H9 (cell line): ENCODE measurements around the gene RPS17. TPM values are rescaled to one million over a fixed set of nuclear protein-coding genes. Genes with fewer than 3 reads are reported as not detected.
A peak's percentile ranks its signal among the peaks of the same experiment; 100 is the strongest.

ENCODE experiments used
- DNase-seq: peaks from one replicate; pipeline ENCODE4 v3.0.0-alpha.2; 2017
- H2AFZ ChIP-seq: one replicate; pipeline ENCODE4 v1.6.1; 2013; ENCODE audit warnings: mild to moderate bottlenecking, low read length, control low read depth, moderate library complexity
- H2AK5ac ChIP-seq: 2 replicates; pipeline ENCODE4 v1.6.1; 2013; ENCODE audit warnings: low read length, control low read depth, mixed read lengths; ENCODE audit not compliant: insufficient read length
- H2BK120ac ChIP-seq: one replicate; pipeline ENCODE4 v1.6.1; 2013; ENCODE audit warnings: low read depth, mild to moderate bottlenecking, low read length, control low read depth, inconsistent platforms; ENCODE audit not compliant: poor library complexity, severe bottlenecking
- H2BK12ac ChIP-seq: 2 replicates; pipeline ENCODE4 v1.6.1; 2013; ENCODE audit warnings: low read length, control low read depth, mixed read lengths, low read depth; ENCODE audit not compliant: insufficient read length
- H2BK15ac ChIP-seq: 2 replicates; pipeline ENCODE4 v1.6.1; 2013; ENCODE audit warnings: low read depth, low read length, control low read depth
- H2BK20ac ChIP-seq: one replicate; pipeline ENCODE4 v1.6.1; 2013; ENCODE audit warnings: low read depth, mild to moderate bottlenecking, low read length, control low read depth, inconsistent platforms; ENCODE audit not compliant: poor library complexity, severe bottlenecking
- H2BK5ac ChIP-seq: 2 replicates; pipeline ENCODE4 v1.6.1; 2013; ENCODE audit warnings: low read length, control low read depth, mixed read lengths; ENCODE audit not compliant: insufficient read length
- H3K14ac ChIP-seq: 2 replicates; pipeline ENCODE4 v1.6.1; 2013; ENCODE audit warnings: low read length, control low read depth; ENCODE audit not compliant: insufficient read depth
- H3K18ac ChIP-seq: 2 replicates; pipeline ENCODE4 v1.6.1; 2013; ENCODE audit warnings: low read depth, mild to moderate bottlenecking, mixed read lengths, low read length, control low read depth; ENCODE audit not compliant: insufficient read length
- H3K23ac ChIP-seq: 2 replicates; pipeline ENCODE4 v1.6.1; 2013; ENCODE audit warnings: low read length, control low read depth, mixed read lengths, low read depth; ENCODE audit not compliant: insufficient read length
- H3K23me2 ChIP-seq: 2 replicates; pipeline ENCODE4 v1.6.1; 2013; ENCODE audit warnings: low read depth, mild to moderate bottlenecking, mixed read lengths, low read length, control low read depth; ENCODE audit not compliant: insufficient read length, poor library complexity, severe bottlenecking
- H3K27ac ChIP-seq: 2 replicates; pipeline ENCODE4 v1.5.1; 2013; ENCODE audit warnings: low read length, control low read depth, mixed read lengths, low read depth; ENCODE audit not compliant: insufficient read length
- H3K27me3 ChIP-seq: 2 replicates; pipeline ENCODE4 v1.6.1; 2013; ENCODE audit warnings: low read length, control low read depth, inconsistent platforms; ENCODE audit not compliant: insufficient read depth
- H3K4ac ChIP-seq: 2 replicates; pipeline ENCODE4 v1.6.1; 2013; ENCODE audit warnings: low read depth, mild to moderate bottlenecking, control low read depth, inconsistent platforms, low read length, moderate library complexity
- H3K4me1 ChIP-seq: 2 replicates; pipeline ENCODE4 v1.6.1; 2013; ENCODE audit warnings: low read length, control low read depth, inconsistent platforms; ENCODE audit not compliant: insufficient read depth
- H3K4me2 ChIP-seq: 2 replicates; pipeline ENCODE4 v1.6.1; 2013; ENCODE audit warnings: low read length, control low read depth, mixed read lengths; ENCODE audit not compliant: insufficient read length, insufficient read depth
- H3K56ac ChIP-seq: 2 replicates; pipeline ENCODE4 v1.6.1; 2013; ENCODE audit warnings: low read depth, mild to moderate bottlenecking, mixed read lengths, low read length, control low read depth; ENCODE audit not compliant: insufficient read length
- H3K79me1 ChIP-seq: 2 replicates; pipeline ENCODE4 v1.6.1; 2013; ENCODE audit warnings: low read depth, mild to moderate bottlenecking, moderate library complexity, low read length, control low read depth, inconsistent platforms; ENCODE audit not compliant: insufficient read depth, poor library complexity, severe bottlenecking
- H3K79me2 ChIP-seq: 2 replicates; pipeline ENCODE4 v1.6.1; 2013; ENCODE audit warnings: low read length, control low read depth, inconsistent platforms; ENCODE audit not compliant: insufficient read depth
- H3K9ac ChIP-seq: 2 replicates; pipeline ENCODE4 v1.6.1; 2013; ENCODE audit warnings: low read length, control low read depth, mixed read lengths; ENCODE audit not compliant: insufficient read length; ENCODE audit errors: extremely low read depth
- H3K9me3 ChIP-seq: one replicate; pipeline ENCODE4 v1.6.1; 2013; ENCODE audit warnings: low read depth, low read length, inconsistent platforms; ENCODE audit not compliant: control insufficient read depth
- H3T11ph ChIP-seq: one replicate; pipeline ENCODE4 v1.6.1; 2013; ENCODE audit warnings: mild to moderate bottlenecking, low read length, control low read depth, inconsistent platforms
- H4K20me1 ChIP-seq: one replicate; pipeline ENCODE4 v1.6.1; 2013; ENCODE audit not compliant: control insufficient read depth, insufficient read length, insufficient read depth
- H4K5ac ChIP-seq: 2 replicates; pipeline ENCODE4 v1.6.1; 2013; ENCODE audit warnings: low read depth, mild to moderate bottlenecking, mixed read lengths, low read length, control low read depth; ENCODE audit not compliant: insufficient read length
- H4K8ac ChIP-seq: replicated peaks from 2 replicates; pipeline ENCODE4 v1.6.1; 2013; ENCODE audit warnings: low read length, control low read depth, mixed read lengths, low read depth; ENCODE audit not compliant: insufficient read length
- H4K91ac ChIP-seq: 2 replicates; pipeline ENCODE4 v1.6.1; 2013; ENCODE audit warnings: low read depth, mild to moderate bottlenecking, moderate library complexity, mixed read lengths, low read length, control low read depth; ENCODE audit not compliant: insufficient read length
- H3K27ac Mint-ChIP-seq, 3 experiments: 2 replicates in 2 of 3; 3 replicates in 1 of 3; pipeline ENCODE4 v1.8.0; 2020 to 2021; ENCODE audit warnings: mixed read lengths in 3 of 3, mild to moderate bottlenecking in 1 of 3, moderate library complexity in 1 of 3
- H3K27me3 Mint-ChIP-seq: 2 replicates; pipeline ENCODE4 v1.8.0; 2021; ENCODE audit warnings: low read depth, mild to moderate bottlenecking, moderate library complexity, mixed read lengths
- H3K36me3 Mint-ChIP-seq, 3 experiments: 2 replicates in 2 of 3; 3 replicates in 1 of 3; pipeline ENCODE4 v1.8.0; 2020 to 2021; ENCODE audit warnings: low read depth in 3 of 3, mixed read lengths in 3 of 3; ENCODE audit not compliant: insufficient read depth in 1 of 3
- H3K4me1 Mint-ChIP-seq, 2 experiments: 2 replicates each; pipeline ENCODE4 v1.8.0; 2020; ENCODE audit warnings: mixed read lengths in 2 of 2
- H3K4me3 Mint-ChIP-seq, 2 experiments: 2 replicates in 1 of 2; 3 replicates in 1 of 2; pipeline ENCODE4 v1.8.0; 2020 to 2021; ENCODE audit warnings: mild to moderate bottlenecking in 2 of 2, mixed read lengths in 2 of 2, moderate library complexity in 1 of 2
- H3K9me3 Mint-ChIP-seq, 2 experiments: 2 replicates in 1 of 2; 3 replicates in 1 of 2; pipeline ENCODE4 v1.8.0; 2020; ENCODE audit warnings: mild to moderate bottlenecking in 2 of 2, mixed read lengths in 2 of 2, moderate library complexity in 1 of 2
- CTCF ChIP-seq: fragments of 200-600 bp; sonication (generic); conservative IDR thresholded peaks from 3 replicates; pipeline ENCODE4 v1.8.0; 2021; ENCODE audit warnings: antibody characterized with exemption, mild to moderate bottlenecking
- WGBS: extraction: QIAGEN DNeasy Blood & Tissue Kit; methylation state at CpG from one replicate; pipeline ENCODE4 v1.1.7; 2013; ENCODE audit warnings: missing lambda C conversion rate, low lambda C conversion rate, mixed read lengths; ENCODE audit not compliant: insufficient read length; ENCODE audit errors: extremely low coverage; 5-methylcytosine and 5-hydroxymethylcytosine counted together
- total RNA-seq: library from RNA; stranded (reverse); gene quantifications from 2 replicates; pipeline ENCODE4 v1.2.1, GENCODE V29; 2021

The RPS17 gene
- total RNA-seq, 1 experiment from 2014 or later = 2,597 TPM

- Mint-ChIP-seq H3K36me3 (no peaks in the 10 kb centered on the region), H3K9me3 (no peaks in the 10 kb centered on the region), H3K27ac (no peak overlapping the region; a peak in 1 of 7 replicates), H3K4me1 (peaks cover 19 to 29% of the 10 kb centered on the region in 2 experiments), H3K4me3 (no peak overlapping the region; a peak in 1 of 5 replicates), H3K27me3 (no peaks in the 10 kb centered on the region)
- Histone ChIP-seq H3K4ac (no peak overlapping the region), H2BK15ac (no peak overlapping the region), H2AFZ (no peak overlapping the region), H3K4me2 (no peak overlapping the region), H4K20me1 (no peaks in the 10 kb centered on the region), H3K4me1 (peaks cover 6% of the 10 kb centered on the region; the same call in 1 of the 2 replicates), H3K79me2 (no peaks in the 10 kb centered on the region), H3K9ac (no peak overlapping the region), H3K27me3 (no peaks in the 10 kb centered on the region), H3K23ac (no peak overlapping the region), H2BK5ac (no peak overlapping the region), H2AK5ac (no peak overlapping the region), H4K91ac (no peak overlapping the region), H3K56ac (no peak overlapping the region), H3K9me3 (no peaks in the 10 kb centered on the region), H3K14ac (no peak overlapping the region), H3K79me1 (no peaks in the 10 kb centered on the region), H3K23me2 (no peaks in the 10 kb centered on the region), H3T11ph (no peak overlapping the region), H2BK20ac (no peak overlapping the region), H3K27ac (no peak overlapping the region), H2BK120ac (no peak overlapping the region), H4K5ac (no peak overlapping the region), H3K18ac (no peak overlapping the region), H2BK12ac (no peak overlapping the region), H4K8ac (no peak overlapping the region)
- TF ChIP-seq CTCF = peak; percentile 50; the same call in 2 of the 3 replicates
- WGBS = no CpG with 5 or more reads among the region's 3 CpGs
- DNase-seq = no peak
Observed at GRCh38 chr15:82585072-82585471, 44.8 kb upstream of the RPS17 start.
